ENCODE measurements around the gene SLC4A11.

DNA sequence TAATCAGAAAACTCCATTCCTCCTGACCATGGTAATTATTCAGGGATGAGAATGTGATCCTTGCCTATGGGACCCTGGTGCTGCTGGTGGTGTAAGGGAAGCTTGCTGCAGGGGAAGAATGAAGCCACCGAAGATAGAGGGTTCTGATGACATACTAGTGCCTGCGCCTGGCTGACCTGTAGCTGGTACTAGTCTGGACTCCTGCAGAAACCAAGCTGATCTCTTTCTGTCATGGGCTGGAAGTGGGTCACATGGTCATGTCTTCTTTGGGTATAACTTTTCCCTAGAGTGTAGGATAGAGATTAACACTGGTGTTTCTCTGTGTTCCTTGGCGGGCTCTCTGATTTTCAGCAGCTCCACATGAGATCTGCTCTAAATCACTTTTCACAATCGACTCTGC, 8.6 kb upstream of the SLC4A11 start:
- TF ChIP-seq SMC3 (IDR thresholded peaks at IDR 0.05; ENCODE audit: low read depth, low read length) (no peak), POLR2AphosphoS5 (IDR thresholded peaks at IDR 0.05; ENCODE audit: low read depth, low read length) (no peak)
- TF ChIP-seq, protein P1, sequence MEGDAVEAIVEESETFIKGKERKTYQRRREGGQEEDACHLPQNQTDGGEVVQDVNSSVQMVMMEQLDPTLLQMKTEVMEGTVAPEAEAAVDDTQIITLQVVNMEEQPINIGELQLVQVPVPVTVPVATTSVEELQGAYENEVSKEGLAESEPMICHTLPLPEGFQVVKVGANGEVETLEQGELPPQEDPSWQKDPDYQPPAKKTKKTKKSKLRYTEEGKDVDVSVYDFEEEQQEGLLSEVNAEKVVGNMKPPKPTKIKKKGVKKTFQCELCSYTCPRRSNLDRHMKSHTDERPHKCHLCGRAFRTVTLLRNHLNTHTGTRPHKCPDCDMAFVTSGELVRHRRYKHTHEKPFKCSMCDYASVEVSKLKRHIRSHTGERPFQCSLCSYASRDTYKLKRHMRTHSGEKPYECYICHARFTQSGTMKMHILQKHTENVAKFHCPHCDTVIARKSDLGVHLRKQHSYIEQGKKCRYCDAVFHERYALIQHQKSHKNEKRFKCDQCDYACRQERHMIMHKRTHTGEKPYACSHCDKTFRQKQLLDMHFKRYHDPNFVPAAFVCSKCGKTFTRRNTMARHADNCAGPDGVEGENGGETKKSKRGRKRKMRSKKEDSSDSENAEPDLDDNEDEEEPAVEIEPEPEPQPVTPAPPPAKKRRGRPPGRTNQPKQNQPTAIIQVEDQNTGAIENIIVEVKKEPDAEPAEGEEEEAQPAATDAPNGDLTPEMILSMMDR (IDR thresholded peaks at IDR 0.05): no peak
